PC-9 (cell line): ENCODE data around the gene CFAP46. TPM values are rescaled to one million over a fixed set of nuclear protein-coding genes. Genes with fewer than 3 reads are reported as not detected.

Experiments used
- BruUV-seq: library from RNA; stranded (reverse); fragments of 400-500 nt; replicated peaks from 2 replicates; lab custom pipeline; 2021; lab: Mats Ljungman, UMichigan
- CTCF ChIA-PET: fragments of 300-600 bp; sonication (Branson Sonifier 250); formaldehyde crosslinking; loops from one replicate; lab custom pipeline; 2022; ENCODE audit warnings: antibody characterized with exemption; lab: Charles Lee
- POLR2A ChIA-PET: fragments of 300-600 bp; sonication (Branson Sonifier 250); formaldehyde crosslinking; loops from one replicate; lab custom pipeline; 2022; ENCODE audit warnings: antibody characterized with exemption; ENCODE audit not compliant: unreplicated experiment; lab: Charles Lee
- DNase-seq, 2 experiments: peaks; one replicate each; pipeline versions ENCODE4 v3.0.0 to v3.0.0-alpha.2; 2015 to 2022; ENCODE audit warnings: mixed read lengths in 1 of 2
- H2AFZ ChIP-seq: fragments of 200-600 bp; sonication (generic); 2 replicates; pipeline ENCODE4 v1.8.1; 2017; ENCODE audit warnings: antibody characterized with exemption
- H3F3A ChIP-seq: fragments of 200-600 bp; sonication (generic); 2 replicates; pipeline ENCODE4 v1.8.1; 2017; ENCODE audit warnings: antibody characterized with exemption, mild to moderate bottlenecking, low read depth; ENCODE audit not compliant: insufficient read depth
- H3K27ac ChIP-seq: fragments of 200-600 bp; sonication (generic); 2 replicates; pipeline ENCODE4 v1.6.1; 2016; ENCODE audit warnings: mixed run types
- H3K27me3 ChIP-seq: fragments of 200-600 bp; sonication (generic); 2 replicates; pipeline ENCODE4 v1.6.1; 2016; ENCODE audit warnings: low read depth, mixed run types; ENCODE audit not compliant: insufficient read depth
- H3K36me3 ChIP-seq: fragments of 200-600 bp; sonication (generic); 2 replicates; pipeline ENCODE4 v1.6.1; 2016; ENCODE audit warnings: low read depth, mixed run types
- H3K4me1 ChIP-seq: fragments of 200-600 bp; sonication (generic); replicated peaks from 2 replicates; pipeline ENCODE4 v1.6.1; 2016; ENCODE audit warnings: mixed run types; ENCODE audit not compliant: insufficient read depth
- H3K4me2 ChIP-seq: fragments of 200-600 bp; sonication (generic); 2 replicates; pipeline ENCODE4 v1.6.1; 2017; ENCODE audit warnings: mixed run types
- H3K4me3 ChIP-seq: fragments of 200-600 bp; sonication (generic); 2 replicates; pipeline ENCODE4 v1.6.1; 2016; ENCODE audit warnings: mixed run types
- H3K79me2 ChIP-seq: fragments of 200-600 bp; sonication (generic); 2 replicates; pipeline ENCODE4 v1.6.1; 2017; ENCODE audit warnings: low read depth, mixed run types
- H3K9me2 ChIP-seq: fragments of 200-600 bp; sonication (generic); 2 replicates; pipeline ENCODE4 v1.8.1; 2017; ENCODE audit warnings: mild to moderate bottlenecking; ENCODE audit not compliant: insufficient read depth
- H3K9me3 ChIP-seq: fragments of 200-600 bp; sonication (generic); 2 replicates; pipeline ENCODE4 v1.8.1; 2016; ENCODE audit warnings: low read depth; ENCODE audit not compliant: insufficient read depth
- H4K20me1 ChIP-seq: fragments of 200-600 bp; sonication (generic); 2 replicates; pipeline ENCODE4 v1.8.1; 2017; ENCODE audit not compliant: insufficient read depth
- CTCF ChIP-seq: fragments of 200-600 bp; sonication (generic); conservative IDR thresholded peaks from 2 replicates; pipeline ENCODE4 v1.6.1; 2017; ENCODE audit warnings: mixed run types, antibody characterized with exemption, mild to moderate bottlenecking, moderate library complexity
- EZH2 ChIP-seq: fragments of 200-600 bp; sonication (generic); IDR thresholded peaks from 2 replicates; pipeline ENCODE4 v1.8.0; 2017; ENCODE audit warnings: antibody characterized with exemption, low read depth
- intact Hi-C: fragments of 100-400 bp; cut with micrococcal nuclease; formaldehyde crosslinking; loops from one replicate; pipeline ENCODE4 v1.10.0; 2022; ENCODE audit not compliant: unreplicated experiment
- total RNA-seq: library from RNA; stranded (reverse); gene quantifications from 2 replicates; pipeline ENCODE4 v1.2.3, GENCODE V29; 2021

CFAP46 gene
- total RNA-seq, 1 experiment from 2014 or later, result not detected

- no peak overlapping the region for H3K4me3 ChIP-seq
- no peaks in the 10 kb centered on the region for H3K36me3 ChIP-seq
- DNase-seq, result no peak
- H3K27ac ChIP-seq, result no peak overlapping the region
- TF ChIP-seq CTCF (no peak), EZH2 (no peak)
- CTCF ChIA-PET, result interaction anchor here (0.7 kb wide), 1 partner anchor 471 kb away, joined by 3 read pairs; no protein-coding TSS in a partner anchor
- H2AFZ ChIP-seq, result no peak overlapping the region
- no peak overlapping the region for H3K4me2 ChIP-seq
- H3K9me3 ChIP-seq, result 0 out of 2 replicates have a peak, but pooled peaks cover 4% of the 10 kb centered on the region
- POLR2A ChIA-PET, result no interaction called here
- intact Hi-C loops, result no loop called here
- no peaks in the 10 kb centered on the region for H3K79me2 ChIP-seq
- H3K4me1 ChIP-seq, result no peaks in the 10 kb centered on the region
- H3K9me2 ChIP-seq, result no peaks in the 10 kb centered on the region
- peaks cover 4% of the 10 kb centered on the region; the same call in 1 of the 2 replicates for H3F3A ChIP-seq
- BruUV-seq, result no TSS peak
- peaks cover 28% of the 10 kb centered on the region for H3K27me3 ChIP-seq
- no peaks in the 10 kb centered on the region for H4K20me1 ChIP-seq
These were observed 103.3 kb downstream of the CFAP46 start for GRCh38 chr10:132839061-132839460.

- intact Hi-C loops, result no loop called here
These were observed 103.9 kb downstream of the CFAP46 start for GRCh38 chr10:132838346-132838970.

GRCh38 chr10:132837905-132838304 is 104.5 kb downstream of the CFAP46 start:
- peaks cover 4% of the 10 kb centered on the region; the same call in 1 of the 2 replicates for H3F3A ChIP-seq
- no peaks in the 10 kb centered on the region for H3K9me2 ChIP-seq
- H3K4me1 ChIP-seq, result no peaks in the 10 kb centered on the region
- DNase-seq, result no peak
- no peaks in the 10 kb centered on the region for H3K36me3 ChIP-seq
- TF ChIP-seq EZH2, result no peak
- TF ChIP-seq CTCF, result no peak
- no peak overlapping the region for H3K4me3 ChIP-seq
- no peaks in the 10 kb centered on the region for H3K79me2 ChIP-seq
- no peaks in the 10 kb centered on the region for H4K20me1 ChIP-seq
- BruUV-seq, result no TSS peak
- intact Hi-C loops, result no loop called here
- 0 out of 2 replicates have a peak, but pooled peaks cover 4% of the 10 kb centered on the region for H3K9me3 ChIP-seq
- ChIA-PET POLR2A (no interaction called here), CTCF (no interaction called here)
- no peak overlapping the region for H3K4me2 ChIP-seq
- H2AFZ ChIP-seq, result no peak overlapping the region
- H3K27me3 ChIP-seq, result peaks cover 28% of the 10 kb centered on the region
- H3K27ac ChIP-seq, result no peak overlapping the region

More at GRCh38 chr10:132838346-132838970, 103.9 kb downstream of the CFAP46 start:
- H3K79me2 ChIP-seq, result no peaks in the 10 kb centered on the region
- no peak overlapping the region for H2AFZ ChIP-seq
- TF ChIP-seq EZH2, result no peak
- TF ChIP-seq CTCF, result no peak
- peaks cover 4% of the 10 kb centered on the region; the same call in 1 of the 2 replicates for H3F3A ChIP-seq
- H3K4me3 ChIP-seq, result no peak overlapping the region
- H4K20me1 ChIP-seq, result no peaks in the 10 kb centered on the region
- 0 out of 2 replicates have a peak, but pooled peaks cover 4% of the 10 kb centered on the region for H3K9me3 ChIP-seq
- no peaks in the 10 kb centered on the region for H3K4me1 ChIP-seq
- no peak overlapping the region for H3K4me2 ChIP-seq
- ChIA-PET POLR2A (no interaction called here), CTCF (no interaction called here)
- no peak overlapping the region for H3K27ac ChIP-seq
- DNase-seq, result no peak
- H3K27me3 ChIP-seq, result peaks cover 28% of the 10 kb centered on the region
- no TSS peak for BruUV-seq
- H3K36me3 ChIP-seq, result no peaks in the 10 kb centered on the region
- H3K9me2 ChIP-seq, result no peaks in the 10 kb centered on the region
